COR-L47 (cell line): Measurements from ENCODE around the gene EPHB1.
A peak's percentile ranks its signal among the peaks of the same experiment; 100 is the strongest.

Experiments
- DNase-seq: peaks from one replicate; lab custom pipeline; 2025; lab: John Stamatoyannopoulos, UW

Gene EPHB1

DNA sequence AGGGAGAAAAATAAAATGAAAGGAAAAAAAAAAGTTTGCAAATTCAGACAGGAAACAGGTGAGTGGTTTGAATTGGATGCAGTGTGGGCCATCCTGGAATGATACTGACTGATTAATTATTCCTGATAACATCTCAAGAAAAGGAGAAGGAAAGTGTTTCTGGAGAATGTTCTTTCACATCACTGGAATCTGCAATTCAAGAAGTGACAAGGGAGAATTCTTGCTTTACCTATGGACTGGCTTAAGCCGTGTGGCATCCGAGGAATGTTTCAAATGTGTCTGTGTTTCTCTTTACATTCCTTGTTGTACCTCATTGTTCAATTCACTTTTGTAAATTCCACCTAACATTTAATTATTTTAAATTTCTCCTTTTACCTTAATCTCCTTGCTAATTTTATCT, 465.0 kb downstream of the EPHB1 start:
- DNase-seq: no peak

DNA sequence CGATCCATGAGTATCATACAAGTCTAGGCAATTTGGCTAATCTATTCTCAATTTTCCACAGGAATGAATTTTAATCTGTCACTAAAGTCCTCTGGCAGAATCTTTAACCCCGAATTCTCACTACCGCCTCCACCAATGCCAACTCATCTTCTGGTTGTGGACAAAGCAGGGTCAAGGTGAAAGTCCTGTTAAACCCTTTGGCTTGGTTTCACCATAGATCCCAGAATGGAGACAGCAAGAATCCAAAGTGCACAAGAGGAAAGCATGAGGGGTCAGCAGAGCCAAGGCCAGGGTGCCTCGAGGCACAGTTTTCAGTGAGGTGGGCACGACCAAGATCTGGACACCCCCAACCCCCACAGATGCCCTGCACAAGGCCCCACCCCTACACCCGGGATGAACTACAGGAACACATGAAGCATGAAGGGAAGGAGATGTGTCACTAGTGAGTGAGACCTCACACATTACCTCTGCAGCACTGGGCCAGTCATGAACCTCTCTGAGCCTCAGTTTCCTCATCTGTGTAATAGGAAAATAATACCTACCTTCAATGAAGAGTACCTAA, 466.2 kb downstream of the EPHB1 start:
- DNase-seq: no peak

DNA sequence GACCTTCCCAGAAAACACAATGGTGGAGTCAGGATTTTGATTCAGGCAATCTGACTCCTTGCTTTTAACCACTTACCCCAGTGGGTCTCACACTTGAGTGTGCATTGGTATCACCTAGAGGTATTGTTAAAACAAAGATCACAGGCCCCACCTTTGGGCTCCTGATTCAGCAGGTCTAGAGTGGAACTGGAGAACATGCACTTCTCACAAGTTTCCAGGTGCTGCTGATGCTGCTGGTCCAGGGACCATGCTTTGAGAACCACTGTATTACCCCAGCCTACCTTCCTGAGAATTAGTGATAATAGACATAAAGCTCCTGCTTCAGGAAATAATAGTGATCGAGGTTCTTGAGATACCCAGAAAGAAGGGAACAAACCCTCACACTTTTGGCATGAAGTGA, 466.9 kb downstream of the EPHB1 start:
- DNase-seq: no peak

DNA sequence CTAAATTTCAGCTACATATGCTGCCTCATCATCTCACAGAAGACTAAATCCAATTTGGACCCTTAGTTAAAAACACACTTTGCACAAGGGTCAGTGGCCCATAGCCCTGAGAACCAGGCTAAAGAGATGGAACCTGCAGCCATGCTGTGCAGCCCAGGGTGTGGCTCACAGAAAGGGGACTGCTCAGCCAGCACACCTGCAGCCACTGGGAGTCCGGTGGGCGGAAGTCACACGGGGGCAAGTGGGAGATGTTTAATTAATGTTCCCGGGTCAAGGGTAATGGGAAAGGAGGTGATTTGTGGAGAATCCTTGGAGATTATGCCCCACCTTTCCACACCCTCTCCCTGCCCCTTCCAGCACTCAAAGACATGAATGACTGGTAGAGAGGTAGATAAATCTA, 467.4 kb downstream of the EPHB1 start:
- no peak for DNase-seq

DNA sequence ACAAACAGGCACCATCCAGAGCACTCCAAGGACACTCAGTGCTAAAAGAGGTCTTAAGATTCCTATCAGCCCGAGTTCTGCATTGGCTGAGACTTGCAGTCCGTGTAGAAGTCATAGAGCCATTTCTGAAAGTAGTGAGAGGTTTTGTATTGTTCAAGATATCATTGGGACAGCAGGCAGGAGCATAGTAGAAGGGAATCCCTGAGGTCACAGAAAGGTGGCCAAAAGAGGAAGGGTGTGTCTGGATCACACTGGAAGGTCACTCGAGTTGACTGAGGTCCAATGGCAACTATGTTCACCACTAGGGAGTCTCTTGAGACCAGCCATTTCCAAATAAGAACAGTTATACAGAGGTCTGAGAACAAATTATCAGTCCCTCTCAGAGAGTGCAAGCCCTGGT, 468.3 kb downstream of the EPHB1 start:
- no peak for DNase-seq

DNA sequence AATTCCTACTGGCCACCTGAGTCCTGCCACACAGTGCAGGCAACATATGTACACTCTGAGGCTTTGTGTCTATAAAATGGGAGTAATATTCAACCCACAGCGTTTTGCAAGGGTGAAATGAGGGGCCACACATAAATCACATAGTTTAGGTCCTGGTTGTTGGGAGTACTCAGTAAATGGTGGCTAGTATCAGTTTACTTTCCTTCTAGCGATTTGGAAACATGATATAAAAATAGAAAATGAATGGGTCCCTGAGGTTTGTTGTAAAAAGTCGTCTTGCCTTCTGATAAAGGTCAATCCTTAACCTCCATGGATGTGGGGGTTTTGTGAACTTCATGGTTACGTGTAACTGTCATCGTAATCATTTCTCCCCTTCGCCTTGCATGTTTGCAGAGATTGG, 472.4 kb downstream of the EPHB1 start:
- DNase-seq: no peak

DNA sequence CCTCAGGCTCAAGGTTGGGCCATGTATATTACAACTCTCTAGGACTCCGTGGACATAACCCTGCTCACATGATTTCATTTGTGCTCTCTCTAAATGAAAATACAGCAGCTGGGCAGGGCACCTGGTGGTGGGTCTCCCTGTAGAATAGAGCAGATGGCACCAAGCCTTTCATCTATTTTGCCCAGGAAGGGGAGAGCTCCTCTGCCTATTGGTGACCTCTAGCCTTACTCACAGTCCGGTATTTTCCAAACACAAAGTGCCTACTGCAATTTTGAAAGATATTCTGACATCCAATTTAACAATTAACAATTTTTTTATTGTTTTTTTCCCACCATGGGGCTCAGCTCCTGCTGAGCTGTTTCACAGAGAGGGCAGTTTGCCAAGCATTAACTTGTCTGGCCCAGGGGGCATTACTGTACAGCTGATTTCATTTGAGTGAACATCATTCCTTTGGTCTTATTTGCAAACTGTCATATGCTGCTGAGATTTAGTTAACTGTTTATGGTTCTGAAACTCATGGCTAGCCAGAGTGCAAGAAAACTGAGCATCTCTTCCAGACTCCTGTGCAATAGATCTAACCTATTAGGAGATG, 474.0 kb downstream of the EPHB1 start:
- DNase-seq: peak; percentile 94

DNA sequence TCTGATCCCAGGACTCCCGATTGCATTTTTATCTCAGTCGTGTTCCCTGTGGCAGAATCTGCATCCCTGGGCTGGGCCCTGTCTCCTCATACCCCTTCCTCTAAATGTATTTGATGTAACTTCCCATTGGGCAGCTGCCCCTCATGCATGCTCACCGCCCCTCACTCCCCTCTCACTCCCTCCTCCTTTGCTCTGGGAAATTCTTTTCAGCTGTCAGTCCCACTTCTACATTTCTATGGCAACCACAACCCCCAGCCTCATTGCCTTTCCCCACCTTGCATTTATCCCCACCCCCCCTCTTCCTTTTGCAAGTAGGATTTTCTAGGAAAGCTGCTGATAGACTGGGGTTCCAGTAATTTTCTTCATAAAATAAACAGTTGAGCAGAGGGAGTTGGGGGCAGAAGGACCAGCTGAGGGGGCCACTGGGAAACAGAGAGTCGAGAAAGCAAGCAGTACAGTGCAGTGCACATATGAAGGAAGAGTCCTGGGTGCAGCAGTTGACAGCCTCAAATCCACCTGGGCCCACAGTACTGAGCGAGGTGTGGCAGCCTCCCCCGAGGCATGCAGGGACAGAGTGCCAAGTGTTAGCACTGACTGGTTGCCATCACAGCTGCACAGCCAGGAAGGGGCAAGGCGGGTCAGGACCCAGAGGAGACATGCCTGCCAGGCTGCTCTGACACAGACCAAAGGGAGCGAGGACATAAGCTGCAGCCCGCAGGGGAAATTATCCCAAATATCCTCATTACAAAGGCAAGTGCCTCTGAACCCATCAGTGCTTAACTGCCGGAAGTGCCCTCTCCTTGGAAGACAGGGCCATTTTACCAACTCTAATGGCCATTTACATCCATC, 476.3 kb downstream of the EPHB1 start:
- peak; percentile 91 for DNase-seq

DNA sequence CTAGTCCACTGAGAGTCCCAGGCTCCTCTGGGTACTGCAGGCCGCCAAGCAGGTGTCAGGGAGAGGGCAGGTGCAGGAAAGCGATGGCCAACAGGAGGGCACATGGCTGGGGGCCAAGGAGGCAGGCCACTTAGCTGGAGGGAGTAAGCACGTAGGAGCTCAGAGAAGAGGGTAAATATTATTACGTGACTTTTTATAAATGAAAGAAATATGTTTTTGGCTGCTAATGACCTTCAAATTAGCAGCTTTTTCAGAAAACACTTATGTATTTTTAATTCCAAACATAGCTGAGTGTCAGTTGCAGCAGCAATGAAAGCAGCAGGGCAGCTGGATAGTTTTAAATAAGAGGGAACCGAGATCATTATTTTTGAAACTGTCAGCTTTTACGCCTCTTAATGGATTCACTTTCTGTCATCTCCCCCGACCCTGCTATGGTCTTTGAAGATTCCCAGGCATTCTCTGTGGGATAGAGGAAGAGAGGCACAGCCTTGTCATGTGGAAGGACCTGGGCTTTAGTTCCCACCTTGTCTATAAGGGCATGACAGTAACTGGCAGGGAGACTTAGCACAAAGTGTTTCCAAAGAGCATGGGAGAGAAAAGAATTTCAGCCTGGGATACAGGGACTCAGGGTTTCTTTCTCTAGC, 477.1 kb downstream of the EPHB1 start:
- no peak for DNase-seq

DNA sequence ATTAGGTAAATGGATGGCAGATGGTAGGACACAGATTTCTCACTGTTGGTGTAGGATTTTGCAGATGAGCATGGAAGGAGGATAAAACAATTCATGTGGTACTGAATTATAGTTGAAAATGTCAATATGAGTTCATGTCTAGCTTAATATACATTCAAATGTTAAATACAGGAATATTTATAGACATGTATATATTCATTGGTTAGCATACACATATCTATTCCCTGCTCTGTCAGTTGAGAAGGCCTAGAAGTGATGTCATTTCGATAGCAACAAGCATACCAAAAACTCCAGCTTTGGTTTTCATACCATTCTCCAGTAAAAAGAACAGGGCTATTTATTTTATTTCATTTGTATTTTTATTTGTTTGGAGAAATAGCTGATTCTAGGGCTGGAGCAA, 497.1 kb downstream of the EPHB1 start:
- no peak for DNase-seq

DNA sequence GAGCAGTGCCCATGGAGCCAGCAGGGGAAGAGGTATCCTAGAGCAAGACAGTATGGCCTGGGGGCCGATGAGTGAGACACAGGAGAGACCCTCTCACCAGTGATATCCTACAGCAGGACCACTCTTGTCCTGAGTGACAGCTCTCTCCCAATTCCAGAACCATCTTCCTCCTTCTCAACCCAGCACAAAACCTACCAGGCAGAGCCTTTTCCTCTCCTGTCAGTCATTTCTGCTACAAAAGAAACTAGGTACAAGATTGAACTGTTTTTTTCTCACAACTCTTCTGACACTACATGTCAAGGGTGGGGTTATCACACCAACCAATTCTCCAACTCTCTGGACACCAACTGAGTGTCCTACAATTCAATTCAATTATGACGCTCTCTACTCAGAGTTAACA, 506.6 kb downstream of the EPHB1 start:
- no peak for DNase-seq

DNA sequence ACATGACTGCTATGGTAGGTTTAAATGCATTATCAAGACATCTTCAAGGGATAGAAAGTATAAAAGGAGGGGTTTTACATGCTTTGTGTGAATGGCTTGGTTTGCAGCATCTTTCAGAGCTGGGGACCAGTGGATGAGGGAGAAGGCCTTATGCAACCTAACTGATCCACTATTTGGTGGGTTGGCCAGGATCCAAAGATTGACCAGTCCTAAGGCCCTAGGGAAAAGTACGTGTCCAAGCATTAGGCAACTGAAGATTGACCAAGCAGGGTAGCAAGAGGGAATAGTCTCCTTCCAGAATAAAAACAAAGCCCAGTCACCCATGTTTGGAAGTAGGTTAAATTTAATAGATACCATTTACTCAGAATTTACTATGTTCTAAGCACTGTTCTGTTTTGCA, 509.3 kb downstream of the EPHB1 start:
- no peak for DNase-seq
